NT2/D1 (cell line): ENCODE data around the gene NFASC.

Source experiments
- DNase-seq: peaks from one replicate; pipeline ENCODE4 v3.0.0-alpha.2; 2011; ENCODE audit warnings: low read depth, low spot score
- H3K27me3 ChIP-seq: 2 replicates; pipeline ENCODE4 v1.6.0; 2011; ENCODE audit warnings: mild to moderate bottlenecking; ENCODE audit not compliant: insufficient read length, insufficient read depth
- H3K36me3 ChIP-seq: 2 replicates; pipeline ENCODE4 v1.6.1; 2011; ENCODE audit warnings: mild to moderate bottlenecking, low read length, mixed read lengths; ENCODE audit not compliant: insufficient read depth, insufficient read length
- H3K4me1 ChIP-seq: 2 replicates; pipeline ENCODE4 v1.5.1; 2011; ENCODE audit not compliant: insufficient read depth, insufficient read length
- H3K4me3 ChIP-seq: 2 replicates; pipeline ENCODE4 v1.5.1; 2011; ENCODE audit warnings: low read depth; ENCODE audit not compliant: insufficient read length
- H3K9ac ChIP-seq: 2 replicates; pipeline ENCODE4 v1.6.0; 2011; ENCODE audit warnings: low read depth; ENCODE audit not compliant: insufficient read length
- H3K9me3 ChIP-seq: 2 replicates; pipeline ENCODE4 v1.5.1; 2011; ENCODE audit warnings: mild to moderate bottlenecking, low read length; ENCODE audit not compliant: insufficient read depth
- SUZ12 ChIP-seq: IDR thresholded peaks from 2 replicates; pipeline ENCODE4 v1.6.1; 2011; ENCODE audit not compliant: insufficient read length, insufficient read depth; ENCODE audit errors: extremely low read depth
- YY1 ChIP-seq: IDR thresholded peaks from 2 replicates; pipeline ENCODE4 v1.6.1; 2011; ENCODE audit not compliant: insufficient read length, insufficient read depth
- ZNF274 ChIP-seq: IDR thresholded peaks from 2 replicates; pipeline ENCODE4 v1.6.1; 2011; ENCODE audit warnings: mild to moderate bottlenecking, low read depth, low read length

The NFASC gene

GRCh38 chr1:204920967-204921366, 50.3 kb downstream of the NFASC start:
- TF ChIP-seq YY1 (no peak), SUZ12 (no peak), ZNF274 (no peak)
- no peaks in the 10 kb centered on the region for H3K27me3 ChIP-seq
- no peaks in the 10 kb centered on the region for H3K36me3 ChIP-seq
- H3K9me3 ChIP-seq: peaks cover 11% of the 10 kb centered on the region
- DNase-seq: no peak
- H3K4me1 ChIP-seq: peaks cover 33% of the 10 kb centered on the region
- H3K4me3 ChIP-seq: no peak overlapping the region
- peak overlapping the region; percentile 12 for H3K9ac ChIP-seq

- TF ChIP-seq SUZ12 (no peak), YY1 (no peak), ZNF274 (no peak)
- Histone ChIP-seq H3K4me3 (no peak overlapping the region), H3K4me1 (peaks cover 33% of the 10 kb centered on the region), H3K27me3 (no peaks in the 10 kb centered on the region), H3K9ac (no peak overlapping the region), H3K36me3 (no peaks in the 10 kb centered on the region), H3K9me3 (peaks cover 11% of the 10 kb centered on the region)
- DNase-seq: no peak
Measured at GRCh38 chr1:204921855-204922516, 51.3 kb downstream of the NFASC start.

GRCh38 chr1:204923201-204923600, 52.5 kb downstream of the NFASC start:
- no peaks in the 10 kb centered on the region for H3K36me3 ChIP-seq
- H3K27me3 ChIP-seq: no peaks in the 10 kb centered on the region
- no peak overlapping the region for H3K4me3 ChIP-seq
- TF ChIP-seq SUZ12 (no peak), ZNF274 (no peak), YY1 (no peak)
- no peak for DNase-seq
- H3K9me3 ChIP-seq: peaks cover under 1% of the 10 kb centered on the region
- no peak overlapping the region for H3K9ac ChIP-seq
- H3K4me1 ChIP-seq: peaks cover 33% of the 10 kb centered on the region

- H3K36me3 ChIP-seq: no peaks in the 10 kb centered on the region
- DNase-seq: no peak
- no peaks in the 10 kb centered on the region for H3K27me3 ChIP-seq
- no peak overlapping the region for H3K9ac ChIP-seq
- TF ChIP-seq ZNF274: no peak
- TF ChIP-seq SUZ12: no peak
- TF ChIP-seq YY1: no peak
- H3K4me3 ChIP-seq: no peak overlapping the region
- peaks cover 33% of the 10 kb centered on the region for H3K4me1 ChIP-seq
- H3K9me3 ChIP-seq: no peaks in the 10 kb centered on the region
Measured at GRCh38 chr1:204923626-204924012, 53.0 kb downstream of the NFASC start.

GRCh38 chr1:204924013-204924759, 53.5 kb downstream of the NFASC start:
- H3K27me3 ChIP-seq: no peaks in the 10 kb centered on the region

GRCh38 chr1:204925701-204926100, 55.0 kb downstream of the NFASC start:
- H3K4me1 ChIP-seq: peaks cover 37% of the 10 kb centered on the region
- H3K4me3 ChIP-seq: no peak overlapping the region
- no peak for DNase-seq
- no peak overlapping the region for H3K9ac ChIP-seq
- H3K36me3 ChIP-seq: no peaks in the 10 kb centered on the region
- H3K27me3 ChIP-seq: no peaks in the 10 kb centered on the region
- H3K9me3 ChIP-seq: no peaks in the 10 kb centered on the region
- TF ChIP-seq SUZ12: no peak
- no peak for TF ChIP-seq YY1
- no peak for TF ChIP-seq ZNF274

More at GRCh38 chr1:204924013-204924759, 53.5 kb downstream of the NFASC start:
- no peak overlapping the region for H3K9ac ChIP-seq
- H3K9me3 ChIP-seq: no peaks in the 10 kb centered on the region
- TF ChIP-seq SUZ12 (no peak), ZNF274 (no peak), YY1 (no peak)
- no peaks in the 10 kb centered on the region for H3K36me3 ChIP-seq
- peaks cover 36% of the 10 kb centered on the region for H3K4me1 ChIP-seq
- DNase-seq: peak; percentile 88
- no peak overlapping the region for H3K4me3 ChIP-seq
